SKM-1 treated with dmso at 0.1 percent for 144 hours (cell line): Measurements from ENCODE around the gene WBP4.
A peak's percentile ranks its signal among the peaks of the same experiment; 100 is the strongest.
"Not testable (repeated sequence)": the region's sequence is repeated elsewhere in the genome, so short reads cannot be mapped to it uniquely, and the experiment has no call there.

Source experiments
- DNase-seq: peaks from one replicate; lab custom pipeline; 2025; ENCODE audit not compliant: unreplicated experiment; lab: John Stamatoyannopoulos, UW

The WBP4 gene

GRCh38 chr13:41042419-41042818 is 18.9 kb upstream of the WBP4 start:
- not testable (repeated sequence) for DNase-seq

GRCh38 chr13:41048640-41049039 is 12.7 kb upstream of the WBP4 start:
- DNase-seq = no peak

- DNase-seq = peak; percentile 32
These were observed 11.5 kb upstream of the WBP4 start for GRCh38 chr13:41049480-41050440.

- DNase-seq = no peak
These were observed 8.9 kb upstream of the WBP4 start for GRCh38 chr13:41052441-41052840.

- DNase-seq = peak; percentile 33
These were observed 7.9 kb upstream of the WBP4 start for GRCh38 chr13:41053384-41053826.

- no peak for DNase-seq
These were observed 7.0 kb upstream of the WBP4 start for GRCh38 chr13:41054212-41054877.

GRCh38 chr13:41054919-41055619 is 6.2 kb upstream of the WBP4 start:
- DNase-seq = no peak

GRCh38 chr13:41056194-41056593 is 5.1 kb upstream of the WBP4 start:
- no peak for DNase-seq

GRCh38 chr13:41056826-41057711 is 4.2 kb upstream of the WBP4 start:
- no peak for DNase-seq

GRCh38 chr13:41058295-41059070 is 2.8 kb upstream of the WBP4 start:
- DNase-seq = no peak

- no peak for DNase-seq
These were observed 1.7 kb upstream of the WBP4 start for GRCh38 chr13:41059456-41060081.

GRCh38 chr13:41060082-41060723 is 1.1 kb upstream of the WBP4 start:
- peak; percentile 84 for DNase-seq

- peak; percentile 78 for DNase-seq
These were observed 610 bp upstream of the WBP4 start for GRCh38 chr13:41060724-41061074.

GRCh38 chr13:41061914-41062837 is 867 bp downstream of the WBP4 start:
- peak; percentile 69 for DNase-seq

- no peak for DNase-seq
These were observed 3.2 kb downstream of the WBP4 start for GRCh38 chr13:41064493-41064892.

- no peak for DNase-seq
These were observed 3.8 kb downstream of the WBP4 start for GRCh38 chr13:41065078-41065477.

GRCh38 chr13:41074523-41074922 is 13.2 kb downstream of the WBP4 start:
- DNase-seq = no peak

GRCh38 chr13:41075034-41075433 is 13.7 kb downstream of the WBP4 start:
- DNase-seq = no peak
